ENCODE measurements around the gene LUC7L3. TPM values are rescaled to one million over a fixed set of nuclear protein-coding genes. Genes with fewer than 3 reads are reported as not detected.

Gene LUC7L3
- total and polyA plus RNA-seq, 2 donors (not counting 3 experiments of a cell fraction or from before 2014, with no cell fraction given): 70.9 to 113 TPM

DNA sequence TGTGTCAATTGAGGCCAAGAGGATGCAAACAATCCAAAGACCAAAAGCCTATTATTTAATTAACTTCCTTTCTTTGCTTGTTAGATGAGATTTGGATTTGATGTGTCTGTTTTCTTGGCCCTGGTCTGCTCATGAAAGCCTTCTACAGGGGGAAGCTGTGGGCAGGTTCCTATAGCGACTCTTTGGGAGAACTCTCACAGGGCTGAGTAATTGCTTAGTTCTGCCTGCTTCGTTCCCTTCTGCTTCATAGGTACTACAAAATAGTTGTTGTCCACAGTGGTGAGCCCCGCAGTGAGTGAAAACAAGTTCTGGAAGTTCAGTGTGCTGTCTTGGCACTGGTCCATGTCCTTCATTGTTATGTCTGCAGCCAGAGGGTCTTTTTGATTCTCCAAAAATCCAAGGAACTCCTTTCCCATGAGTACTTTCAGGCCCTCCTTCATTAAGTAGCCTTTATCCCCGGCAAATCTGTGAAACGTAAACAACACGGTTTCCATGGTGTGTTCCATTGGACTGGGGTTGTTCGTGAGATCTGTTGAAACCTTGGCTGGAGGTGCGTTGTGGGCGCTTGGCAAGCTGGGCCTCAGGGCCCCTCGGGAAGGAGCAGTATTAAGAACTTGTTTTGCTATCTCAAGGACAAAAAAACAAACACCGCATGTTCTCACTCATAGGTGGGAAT is 77.9 kb downstream of the LUC7L3 start:
- H3K79me2 ChIP-seq (ENCODE audit: control insufficient read depth, insufficient read depth, low read length): no peaks in the 10 kb centered on the region
- no peak overlapping the region for H3K27ac ChIP-seq (ENCODE audit: insufficient read depth, low read depth, low read length)
- no peaks in the 10 kb centered on the region for H3K4me1 ChIP-seq (ENCODE audit: control insufficient read depth, extremely low read depth, insufficient read depth, low read length)
- BruUV-seq (replicated peaks): no TSS peak
- intact Hi-C loops (cut with micrococcal nuclease): no loop called here
- ChIA-PET CTCF (no interaction called here), POLR2A (no interaction called here)
- no peak overlapping the region for H3K9ac ChIP-seq (replicated peaks; ENCODE audit: extremely low read depth, insufficient read depth, low read length)
- no peaks in the 10 kb centered on the region for H3K9me3 ChIP-seq (replicated peaks; ENCODE audit: control insufficient read depth, insufficient read depth, low read length)
- dilution Hi-C loops (cut with MboI; ENCODE audit: extremely low pct_ligation_motif_present, low sequenced_read_pairs): no loop called here
- H2AFZ ChIP-seq (ENCODE audit: low read depth, low read length): no peak overlapping the region
- H3K9me1 ChIP-seq (replicated peaks; ENCODE audit: control insufficient read depth, extremely low read depth, insufficient read depth, low read length): no peaks in the 10 kb centered on the region
- TF ChIP-seq JUN (IDR thresholded peaks at IDR 0.05; ENCODE audit: borderline replicate concordance, insufficient read depth, insufficient read length, low read depth): no peak
- TF ChIP-seq, protein P1, sequence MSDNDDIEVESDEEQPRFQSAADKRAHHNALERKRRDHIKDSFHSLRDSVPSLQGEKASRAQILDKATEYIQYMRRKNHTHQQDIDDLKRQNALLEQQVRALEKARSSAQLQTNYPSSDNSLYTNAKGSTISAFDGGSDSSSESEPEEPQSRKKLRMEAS (IDR thresholded peaks at IDR 0.05; ENCODE audit: insufficient read depth, insufficient read length): no peak
- TF ChIP-seq EZH2 (IDR thresholded peaks at IDR 0.05; ENCODE audit: borderline replicate concordance, low read depth, low read length, severe bottlenecking): no peak
- no peak for TF ChIP-seq FOS (IDR thresholded peaks at IDR 0.05; ENCODE audit: borderline replicate concordance, insufficient read depth, low read length)
- TF ChIP-seq POLR2A (IDR thresholded peaks at IDR 0.05; ENCODE audit: low read depth, low read length): no peak
- TF ChIP-seq, protein P2, sequence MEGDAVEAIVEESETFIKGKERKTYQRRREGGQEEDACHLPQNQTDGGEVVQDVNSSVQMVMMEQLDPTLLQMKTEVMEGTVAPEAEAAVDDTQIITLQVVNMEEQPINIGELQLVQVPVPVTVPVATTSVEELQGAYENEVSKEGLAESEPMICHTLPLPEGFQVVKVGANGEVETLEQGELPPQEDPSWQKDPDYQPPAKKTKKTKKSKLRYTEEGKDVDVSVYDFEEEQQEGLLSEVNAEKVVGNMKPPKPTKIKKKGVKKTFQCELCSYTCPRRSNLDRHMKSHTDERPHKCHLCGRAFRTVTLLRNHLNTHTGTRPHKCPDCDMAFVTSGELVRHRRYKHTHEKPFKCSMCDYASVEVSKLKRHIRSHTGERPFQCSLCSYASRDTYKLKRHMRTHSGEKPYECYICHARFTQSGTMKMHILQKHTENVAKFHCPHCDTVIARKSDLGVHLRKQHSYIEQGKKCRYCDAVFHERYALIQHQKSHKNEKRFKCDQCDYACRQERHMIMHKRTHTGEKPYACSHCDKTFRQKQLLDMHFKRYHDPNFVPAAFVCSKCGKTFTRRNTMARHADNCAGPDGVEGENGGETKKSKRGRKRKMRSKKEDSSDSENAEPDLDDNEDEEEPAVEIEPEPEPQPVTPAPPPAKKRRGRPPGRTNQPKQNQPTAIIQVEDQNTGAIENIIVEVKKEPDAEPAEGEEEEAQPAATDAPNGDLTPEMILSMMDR (IDR thresholded peaks at IDR 0.05; ENCODE audit: extremely low read depth in 1 of 2, insufficient read depth in 1 of 2, low read depth in 1 of 2, low read length in 2 of 2): no peak
- TF ChIP-seq GATA2 (IDR thresholded peaks at IDR 0.05; ENCODE audit: insufficient read depth, insufficient read length, low read depth, low read length): no peak
- no peak for TF ChIP-seq MYC (IDR thresholded peaks at IDR 0.05; ENCODE audit: low read depth, low read length)
- TF ChIP-seq POLR2AphosphoS5 (IDR thresholded peaks at IDR 0.05; ENCODE audit: insufficient read depth, low read depth, low read length): no peak
- FAIRE-seq: no peak
- H3K4me3 ChIP-seq (replicated peaks in 1 of 3; ENCODE audit: insufficient read depth in 1 of 3, low read depth in 1 of 3, low read length in 3 of 3): no peak overlapping the region
- H3K4me2 ChIP-seq (ENCODE audit: insufficient read depth, low read length): no peak overlapping the region
- no peaks in the 10 kb centered on the region for H4K20me1 ChIP-seq (replicated peaks; ENCODE audit: control insufficient read depth, extremely low read depth, insufficient read depth, low read length)
- H3K27me3 ChIP-seq (ENCODE audit: control insufficient read depth in 2 of 2, insufficient read depth in 2 of 2, low read length in 2 of 2): no peaks in the 10 kb centered on the region
- H3K36me3 ChIP-seq (ENCODE audit: control insufficient read depth in 2 of 2, extremely low read depth in 1 of 2, insufficient read depth in 2 of 2, low read length in 2 of 2): no peaks in the 10 kb centered on the region
- peak; percentile 5 for DNase-seq (ENCODE audit: low read depth, low spot score)
